UCSD-AML1 (cell line): ENCODE measurements around the gene PLSCR5.
A peak's percentile ranks its signal among the peaks of the same experiment; 100 is the strongest.

Experiments used
- DNase-seq: peaks from one replicate; lab custom pipeline; 2025; ENCODE audit not compliant: unreplicated experiment; lab: John Stamatoyannopoulos, UW

Gene PLSCR5

GRCh38 chr3:146589899-146590508 lies 15.1 kb downstream of the PLSCR5 start:
- no peak for DNase-seq

DNA sequence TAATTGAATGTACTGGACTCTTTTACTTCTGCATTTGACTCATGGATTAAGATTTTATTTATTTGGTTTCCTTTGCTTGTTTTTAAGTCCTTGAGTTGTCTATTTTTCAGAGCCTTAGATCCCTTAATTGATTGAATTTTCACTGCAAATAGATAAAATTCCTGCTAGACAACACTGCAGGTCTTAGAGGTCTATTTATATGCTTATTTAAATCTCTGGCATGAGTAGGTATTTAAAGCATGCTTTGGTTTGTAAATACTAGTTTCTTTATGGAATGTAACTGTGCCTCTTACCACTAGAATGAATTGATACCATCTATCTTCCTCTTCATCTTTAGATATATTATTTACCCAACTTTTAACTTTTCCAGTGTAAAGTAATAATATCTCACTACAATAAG lies 20.0 kb downstream of the PLSCR5 start:
- no peak for DNase-seq

DNA sequence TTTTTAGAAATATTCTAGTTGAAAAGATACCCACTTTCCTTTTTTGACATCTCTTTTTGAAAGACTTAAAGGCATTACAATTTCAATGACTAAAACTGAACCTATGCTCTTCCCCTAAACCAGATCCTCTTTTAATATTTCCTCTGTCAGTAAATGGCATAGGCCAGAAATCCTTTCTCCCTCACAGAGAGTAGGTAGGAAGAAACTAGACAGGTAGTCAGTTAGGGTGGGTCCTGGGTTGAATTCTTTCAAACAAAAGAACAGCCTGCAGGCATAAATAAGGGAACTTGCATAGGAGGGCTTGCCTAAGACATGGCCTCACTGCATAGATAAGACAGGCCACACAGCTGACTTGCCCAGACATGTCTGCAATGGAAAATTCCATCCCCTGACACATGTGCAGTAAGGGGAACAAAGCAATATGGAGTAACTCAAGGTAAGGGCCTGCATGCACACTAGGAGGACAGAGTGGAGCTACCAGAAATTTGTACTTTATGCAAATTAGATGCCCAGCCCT lies 23.1 kb downstream of the PLSCR5 start:
- peak; percentile 26 for DNase-seq

- no peak for DNase-seq
These were observed 24.0 kb downstream of the PLSCR5 start for GRCh38 chr3:146581080-146581601.

GRCh38 chr3:146577662-146578061 lies 27.5 kb downstream of the PLSCR5 start:
- DNase-seq = peak; percentile 5

GRCh38 chr3:146575636-146576035 lies 29.5 kb downstream of the PLSCR5 start:
- no peak for DNase-seq

DNA sequence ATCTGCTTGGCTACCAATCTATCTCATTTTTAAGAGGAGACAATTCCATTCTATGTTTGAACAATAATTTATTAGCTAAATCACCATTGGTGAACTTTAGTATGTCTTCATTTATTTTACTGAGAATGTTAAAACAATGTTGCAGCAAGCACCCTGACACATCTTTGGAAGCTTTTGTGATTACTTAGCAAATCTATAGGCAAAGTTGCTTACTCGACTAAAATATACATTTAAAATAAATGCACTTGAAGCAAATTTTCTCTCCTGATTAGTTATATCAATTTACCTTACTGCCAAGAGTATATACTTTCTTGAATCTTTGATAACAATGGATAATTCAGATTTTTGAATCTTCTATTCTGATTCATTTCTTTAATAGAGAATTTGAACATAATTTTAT lies 31.0 kb downstream of the PLSCR5 start:
- no peak for DNase-seq

GRCh38 chr3:146569314-146569713 lies 35.8 kb downstream of the PLSCR5 start:
- no peak for DNase-seq

- DNase-seq = no peak
These were observed 39.0 kb downstream of the PLSCR5 start for GRCh38 chr3:146566138-146566537.

DNA sequence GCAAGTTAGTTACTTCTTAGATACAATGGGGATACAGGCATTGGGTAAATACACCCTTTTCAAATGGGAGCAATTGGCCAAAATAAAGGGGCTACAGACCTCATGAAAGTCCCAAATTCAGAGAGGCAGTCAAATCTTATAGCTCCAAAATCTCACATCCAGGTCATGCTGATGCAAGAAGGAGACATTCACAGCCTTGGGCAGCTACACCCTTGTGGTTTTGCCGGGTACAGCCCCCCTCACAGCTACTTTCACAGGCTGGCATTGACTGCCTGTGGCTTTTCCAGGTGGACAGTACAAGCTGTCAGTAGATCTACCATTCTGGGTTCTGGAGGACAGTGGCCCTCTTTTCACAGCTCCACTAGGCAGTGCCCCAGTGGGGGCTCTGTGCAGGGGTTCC lies 43.3 kb downstream of the PLSCR5 start:
- peak; percentile 16 for DNase-seq

DNA sequence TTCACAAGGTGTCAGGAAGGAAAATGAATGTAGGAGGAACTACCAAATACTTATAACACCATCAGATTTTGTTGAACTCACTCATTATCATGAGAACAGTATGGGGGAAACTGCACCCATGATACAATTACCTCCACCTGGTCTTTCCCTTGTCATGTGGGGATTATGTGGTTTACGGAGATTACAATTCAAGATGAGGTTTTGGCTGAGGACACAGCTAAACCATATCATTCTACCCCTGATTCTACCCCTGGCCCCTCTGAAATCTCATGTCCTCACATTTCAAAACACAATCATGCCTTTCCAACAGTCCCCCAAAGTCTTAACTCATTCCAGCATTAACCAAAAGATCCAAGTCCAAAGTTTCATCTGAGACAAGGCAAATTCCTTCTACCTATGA lies 43.7 kb downstream of the PLSCR5 start:
- no peak for DNase-seq

- DNase-seq = no peak
These were observed 44.5 kb downstream of the PLSCR5 start for GRCh38 chr3:146560678-146561077.

DNA sequence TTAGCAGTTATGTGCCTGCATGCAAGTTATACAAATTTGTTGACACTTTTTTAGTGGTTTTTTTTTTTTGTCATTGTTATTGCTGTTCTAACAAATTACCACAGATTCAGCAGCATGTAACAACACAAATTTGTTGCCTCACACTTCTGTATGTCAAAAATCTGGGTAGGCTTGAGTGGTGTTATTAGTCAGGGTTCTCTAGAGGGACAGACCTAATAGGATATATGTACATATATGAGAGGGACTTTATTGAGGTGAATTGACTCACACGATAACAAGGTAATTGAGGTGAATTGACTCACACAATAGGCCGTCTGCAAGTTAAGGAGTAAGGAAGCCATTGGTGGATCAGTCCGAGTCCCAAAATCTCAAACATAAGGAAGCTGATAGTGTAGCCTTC lies 45.8 kb downstream of the PLSCR5 start:
- no peak for DNase-seq

GRCh38 chr3:146558781-146559180 lies 46.4 kb downstream of the PLSCR5 start:
- no peak for DNase-seq

DNA sequence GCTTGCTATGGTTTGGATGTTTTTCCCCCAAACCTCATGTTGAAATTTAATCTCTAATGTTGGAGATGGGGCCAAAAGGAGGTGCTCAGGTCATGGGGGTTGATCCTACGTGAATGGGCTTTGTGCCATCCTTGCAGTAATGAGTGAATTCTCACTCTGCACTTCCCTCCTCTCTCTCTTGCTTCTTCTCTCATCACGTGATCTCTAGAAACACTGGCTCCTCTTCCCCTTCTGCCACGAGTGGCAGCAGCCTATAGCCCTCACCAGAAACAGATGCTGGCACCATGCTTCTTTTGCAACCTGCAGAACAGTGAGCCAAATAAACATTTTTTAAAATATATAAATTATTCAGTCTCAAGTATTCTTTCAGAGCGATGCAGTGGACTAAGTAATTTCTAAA lies 47.4 kb downstream of the PLSCR5 start:
- no peak for DNase-seq

DNA sequence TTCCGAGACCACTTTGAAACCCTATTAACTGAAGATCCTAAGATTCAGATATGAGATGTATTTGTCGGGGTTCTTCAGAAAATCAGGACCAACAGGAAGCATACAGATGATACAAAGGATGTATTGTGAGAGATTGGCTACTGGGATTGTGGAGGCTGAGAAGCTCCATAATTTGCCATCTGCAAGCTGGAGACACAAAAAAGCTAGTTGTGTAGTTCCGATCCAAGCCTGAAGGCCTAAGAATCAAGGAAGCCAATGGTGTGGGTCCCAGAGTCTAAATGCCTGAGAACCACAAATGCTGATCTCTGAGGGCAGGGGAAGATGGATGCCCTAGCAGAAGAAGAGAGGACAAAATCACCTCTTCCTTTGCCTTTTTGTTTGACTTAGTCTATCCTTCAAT lies 49.8 kb downstream of the PLSCR5 start:
- DNase-seq = no peak

GRCh38 chr3:146554151-146554760 lies 50.9 kb downstream of the PLSCR5 start:
- peak; percentile 6 for DNase-seq

GRCh38 chr3:146550743-146551510 lies 54.2 kb downstream of the PLSCR5 start:
- DNase-seq = no peak

GRCh38 chr3:146550070-146550615 lies 55.0 kb downstream of the PLSCR5 start:
- no peak for DNase-seq

- no peak for DNase-seq
These were observed 57.8 kb downstream of the PLSCR5 start for GRCh38 chr3:146547235-146547835.

GRCh38 chr3:146546366-146546965 lies 58.7 kb downstream of the PLSCR5 start:
- DNase-seq = no peak
